Body of pancreas (tissue), 4 donors: ENCODE data around the gene TJP3. TPM values are rescaled to one million over a fixed set of nuclear protein-coding genes. Genes with fewer than 3 reads are reported as not detected.
"Not testable (repeated sequence)": the region's sequence is repeated elsewhere in the genome, so short reads cannot be mapped to it uniquely, and the experiment has no call there.

Source experiments
- ATAC-seq: fragments of 150-250 bp; one replicate; pipeline ENCODE4 v1.9.1; 2016
- DNase-seq, 4 donors: peaks; one replicate each; pipeline ENCODE4 v3.0.0-alpha.2; 2019
- H3K27ac ChIP-seq, 4 donors: fragments of 200-600 bp; sonication (generic); 1 replicate in 3 of 4; 2 replicates in 1 of 4; pipeline versions ENCODE4 v1.5.1 to v1.6.1; 2016 to 2019; ENCODE audit warnings: mild to moderate bottlenecking in 1 of 4, mixed read lengths in 1 of 4, moderate library complexity in 1 of 4
- H3K27me3 ChIP-seq, 2 donors: fragments of 200-600 bp; sonication (generic); one replicate each; pipeline ENCODE4 v1.6.0; 2016; ENCODE audit warnings: mild to moderate bottlenecking in 1 of 2
- H3K36me3 ChIP-seq, 2 donors: fragments of 200-600 bp; sonication (generic); replicated peaks in 1 of 2; 2 replicates each; pipeline ENCODE4 v1.5.1; 2016; ENCODE audit warnings: low read depth in 2 of 2; ENCODE audit not compliant: insufficient read depth in 1 of 2
- H3K4me1 ChIP-seq: fragments of 200-600 bp; sonication (generic); one replicate; pipeline ENCODE4 v1.6.0; 2016
- H3K4me3 ChIP-seq, 2 donors: fragments of 200-600 bp; sonication (generic); 1 replicate in 1 of 2; 2 replicates in 1 of 2; pipeline ENCODE4 v1.5.1; 2016 to 2019
- H3K9me3 ChIP-seq, 3 donors: fragments of 200-600 bp; sonication (generic); 1 replicate in 2 of 3; 2 replicates in 1 of 3; pipeline ENCODE4 v1.5.1; 2016
- POLR2A ChIP-seq, 3 donors: fragments of 450-650 bp; IDR thresholded peaks; one replicate each; pipeline ENCODE4 v1.6.1; 2016; ENCODE audit warnings: antibody characterized with exemption in 3 of 3, mild to moderate bottlenecking in 2 of 3
- WGBS, 2 donors: methylation state at CpG; one replicate each; pipeline ENCODE4 v1.1.5; 2017; 5-methylcytosine and 5-hydroxymethylcytosine counted together
- intact Hi-C: fragments of 100-400 bp; cut with DNase I; formaldehyde crosslinking; loops from one replicate; pipeline ENCODE4 v1.15.1; 2023
- total RNA-seq, 2 donors: library from RNA; depleted of rRNA; stranded (reverse); fragments of >200 nt; gene quantifications; one replicate each; pipeline ENCODE4 v1.1.0, GENCODE V29; 2016
- TF ChIP-seq, protein P1 (sequence below), 7 experiments: fragments of 450-650 bp in 4 of 7; fragments of 200-600 bp in 3 of 7; sonication (generic) in 3 of 7; IDR thresholded peaks; one replicate each; pipeline ENCODE4 v1.5.1; 2016 to 2019; ENCODE audit warnings: antibody characterized with exemption in 7 of 7

TJP3 gene
- total RNA-seq, 2 donors from 2014 or later, result 15.8 to 21.4 TPM

GRCh38 chr19:3753631-3754410 is 45.6 kb downstream of the TJP3 start:
- H3K4me3 ChIP-seq, result no peak overlapping the region
- H3K4me1 ChIP-seq, result peaks cover 5% of the 10 kb centered on the region
- no peaks in the 10 kb centered on the region for H3K9me3 ChIP-seq
- TF ChIP-seq, protein P1, sequence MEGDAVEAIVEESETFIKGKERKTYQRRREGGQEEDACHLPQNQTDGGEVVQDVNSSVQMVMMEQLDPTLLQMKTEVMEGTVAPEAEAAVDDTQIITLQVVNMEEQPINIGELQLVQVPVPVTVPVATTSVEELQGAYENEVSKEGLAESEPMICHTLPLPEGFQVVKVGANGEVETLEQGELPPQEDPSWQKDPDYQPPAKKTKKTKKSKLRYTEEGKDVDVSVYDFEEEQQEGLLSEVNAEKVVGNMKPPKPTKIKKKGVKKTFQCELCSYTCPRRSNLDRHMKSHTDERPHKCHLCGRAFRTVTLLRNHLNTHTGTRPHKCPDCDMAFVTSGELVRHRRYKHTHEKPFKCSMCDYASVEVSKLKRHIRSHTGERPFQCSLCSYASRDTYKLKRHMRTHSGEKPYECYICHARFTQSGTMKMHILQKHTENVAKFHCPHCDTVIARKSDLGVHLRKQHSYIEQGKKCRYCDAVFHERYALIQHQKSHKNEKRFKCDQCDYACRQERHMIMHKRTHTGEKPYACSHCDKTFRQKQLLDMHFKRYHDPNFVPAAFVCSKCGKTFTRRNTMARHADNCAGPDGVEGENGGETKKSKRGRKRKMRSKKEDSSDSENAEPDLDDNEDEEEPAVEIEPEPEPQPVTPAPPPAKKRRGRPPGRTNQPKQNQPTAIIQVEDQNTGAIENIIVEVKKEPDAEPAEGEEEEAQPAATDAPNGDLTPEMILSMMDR (IDR thresholded peaks at IDR 0.05), result no peak
- TF ChIP-seq POLR2A (IDR thresholded peaks at IDR 0.05), result no peak
- 93 to 94% methylated on average over 21 to 45 of the region's 51 CpGs for WGBS, 2 donors
- intact Hi-C loops, result no loop called here
- peaks cover 0 to 5% of the 10 kb centered on the region in 2 donors for H3K36me3 ChIP-seq
- ATAC-seq, result no peak
- H3K27ac ChIP-seq, result no peak overlapping the region
- no peaks in the 10 kb centered on the region for H3K27me3 ChIP-seq
- no peak for DNase-seq

DNA sequence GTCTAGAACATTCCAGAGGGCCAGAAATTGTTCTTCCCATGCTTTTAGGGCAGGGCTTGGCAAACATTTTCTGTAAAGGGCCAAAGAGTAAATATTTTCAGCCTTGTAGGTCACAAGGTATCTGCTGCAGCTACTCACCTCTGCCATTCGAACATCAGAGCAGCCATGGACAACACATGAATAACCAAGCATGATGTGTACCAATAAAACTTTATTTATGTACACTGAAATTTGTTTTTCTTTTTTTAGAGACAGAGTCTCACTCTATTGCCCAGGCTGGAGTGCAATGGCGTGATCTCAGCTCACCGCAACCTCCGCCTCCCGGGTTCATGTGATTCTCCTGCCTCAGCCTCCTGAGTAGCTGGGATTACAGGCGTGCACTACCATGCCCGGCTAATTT is 49.5 kb downstream of the TJP3 start:
- H3K27me3 ChIP-seq, H3K4me3 ChIP-seq, H3K9me3 ChIP-seq, intact Hi-C loops, H3K27ac ChIP-seq, ATAC-seq, DNase-seq, H3K36me3 ChIP-seq: not testable (repeated sequence)
- peaks cover 32% of the 10 kb centered on the region for H3K4me1 ChIP-seq
- 90 to 93% methylated on average over 7 of the region's 7 CpGs for WGBS, 2 donors

DNA sequence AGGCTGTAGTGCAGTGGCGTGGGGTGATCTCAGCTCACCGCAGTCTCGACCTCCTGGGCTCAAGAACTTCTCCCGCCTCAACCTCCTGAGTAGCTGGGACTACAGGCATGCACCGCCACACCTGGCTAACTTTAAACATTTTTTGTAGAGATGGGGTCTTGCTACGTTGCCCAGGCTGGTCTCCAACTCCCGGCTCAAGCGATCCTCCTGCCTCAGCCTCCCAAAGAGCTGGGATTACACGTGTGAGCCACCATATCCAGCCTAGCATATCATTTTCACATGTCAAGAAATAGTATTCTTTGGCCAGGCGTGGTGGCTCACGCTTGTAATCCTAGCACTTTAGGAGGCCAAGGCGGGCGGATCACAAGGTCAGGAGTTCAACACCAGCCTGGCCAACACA is 50.1 kb downstream of the TJP3 start:
- H3K27ac ChIP-seq, H3K4me3 ChIP-seq, H3K9me3 ChIP-seq, H3K27me3 ChIP-seq, H3K36me3 ChIP-seq, DNase-seq, ATAC-seq, intact Hi-C loops: not testable (repeated sequence)
- 95 to 99% methylated on average over 12 to 13 of the region's 13 CpGs for WGBS, 2 donors
- H3K4me1 ChIP-seq, result peaks cover 36% of the 10 kb centered on the region

- no peak for TF ChIP-seq POLR2A (IDR thresholded peaks at IDR 0.05)
- TF ChIP-seq, protein P1 (IDR thresholded peaks at IDR 0.05), result no peak
- DNase-seq (no peak), ATAC-seq (no peak)
- Histone ChIP-seq H3K27ac (no peak overlapping the region), H3K27me3 (no peaks in the 10 kb centered on the region), H3K9me3 (no peaks in the 10 kb centered on the region), H3K4me1 (peaks cover 39% of the 10 kb centered on the region), H3K4me3 (no peak overlapping the region), H3K36me3 (peaks cover 0 to 1% of the 10 kb centered on the region in 2 donors)
- intact Hi-C loops, result no loop called here
- WGBS, 2 donors, result 87 to 90% methylated on average over 3 to 18 of the region's 19 CpGs
Observed at GRCh38 chr19:3759482-3760254, 51.5 kb downstream of the TJP3 start.

DNA sequence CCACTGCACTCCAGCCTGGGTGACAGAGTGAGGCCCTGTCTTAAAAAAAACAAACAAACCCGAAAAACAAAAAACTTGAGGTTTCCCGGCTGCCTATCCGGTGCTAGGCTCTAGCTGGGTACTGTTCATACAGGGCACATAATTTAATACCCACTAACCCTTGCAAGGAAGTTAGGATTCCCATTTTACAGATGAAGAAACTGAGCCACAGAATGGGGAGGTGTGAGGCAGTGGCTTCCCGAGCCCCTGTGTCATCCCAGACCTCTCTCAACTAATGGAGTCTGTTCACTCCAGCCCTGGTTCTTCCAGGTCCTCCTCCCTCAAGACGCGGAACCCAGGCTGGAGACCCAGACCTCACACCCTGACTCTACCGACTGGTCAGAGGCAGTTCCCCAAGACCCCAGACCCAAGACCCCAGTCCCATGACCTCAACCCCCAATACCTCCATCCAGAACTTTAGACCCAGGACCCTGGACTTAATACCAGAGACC is 52.7 kb downstream of the TJP3 start:
- ATAC-seq (no peak), DNase-seq (no peak)
- TF ChIP-seq, protein P1 (IDR thresholded peaks at IDR 0.05), result no peak
- TF ChIP-seq POLR2A (IDR thresholded peaks at IDR 0.05), result no peak
- 19 to 21% methylated on average over 7 of the region's 7 CpGs for WGBS, 2 donors
- Histone ChIP-seq H3K27ac (peak overlapping the region; percentile 73 to 97 (median 86)), H3K4me1 (peaks cover 39% of the 10 kb centered on the region), H3K36me3 (peaks cover 0 to 1% of the 10 kb centered on the region in 2 donors), H3K27me3 (no peaks in the 10 kb centered on the region), H3K4me3 (peak overlapping the region; percentile 96 to 98), H3K9me3 (no peaks in the 10 kb centered on the region)
- intact Hi-C loops, result no loop called here
